ENCODE data around the gene LGR6.
A peak's percentile ranks its signal among the peaks of the same experiment; 100 is the strongest.
"Not testable (repeated sequence)": the region's sequence is repeated elsewhere in the genome, so short reads cannot be mapped to it uniquely, and the experiment has no call there.

The LGR6 gene

DNA sequence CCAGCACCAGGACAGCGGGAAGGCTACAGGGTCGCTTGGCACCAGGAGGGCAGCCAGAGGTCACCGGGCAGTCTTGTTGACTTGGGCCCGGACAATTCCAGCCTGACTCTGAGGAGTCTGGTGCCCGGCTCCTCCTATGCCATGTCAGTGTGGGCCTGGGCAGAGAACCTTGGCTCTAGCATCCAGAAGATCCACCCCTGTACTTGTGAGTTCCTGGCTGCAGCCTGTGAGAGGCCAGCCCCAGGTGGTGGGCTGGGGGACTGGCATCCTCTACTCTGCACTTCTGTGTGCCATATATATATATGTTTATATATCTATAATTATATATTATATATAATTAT lies 21.6 kb upstream of the LGR6 start:
- Mint-ChIP-seq H3K9me3 (no peaks in the 10 kb centered on the region), H3K4me1 (no peaks in the 10 kb centered on the region), H3K27ac (ENCODE audit: low read depth) (no peak overlapping the region), H3K4me3 (no peak overlapping the region), H3K27me3 (no peaks in the 10 kb centered on the region), H3K36me3 (ENCODE audit: insufficient read depth) (no peaks in the 10 kb centered on the region)
- no peak for DNase-seq (ENCODE audit: low spot score in 2 of 2)
- ATAC-seq (replicated peaks; ENCODE audit: extremely low read depth, poor library complexity, severe bottlenecking): no peak

DNA sequence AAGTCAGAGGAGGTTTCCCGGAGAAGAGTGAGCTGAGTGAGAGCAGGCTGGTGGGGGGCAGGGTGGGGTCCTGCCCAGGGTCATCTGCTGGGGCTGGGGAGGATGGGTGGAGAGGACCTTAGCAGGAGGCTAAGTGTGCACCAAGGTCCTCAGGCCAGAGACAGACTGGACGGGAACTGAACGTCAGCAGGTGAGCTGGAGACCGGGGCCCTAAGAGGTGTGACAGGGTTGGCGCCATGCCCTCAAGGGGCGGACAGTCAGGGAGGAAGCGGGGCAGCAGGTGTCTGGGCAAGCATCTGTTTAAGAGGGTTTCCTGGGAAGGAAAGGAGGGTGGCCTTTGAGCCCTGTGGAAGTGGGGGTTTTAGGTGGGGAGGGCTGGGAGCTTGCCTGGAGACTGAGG lies 19.6 kb upstream of the LGR6 start:
- Mint-ChIP-seq H3K4me3 (no peak overlapping the region), H3K36me3 (ENCODE audit: insufficient read depth) (no peaks in the 10 kb centered on the region), H3K4me1 (no peaks in the 10 kb centered on the region), H3K9me3 (no peaks in the 10 kb centered on the region), H3K27ac (ENCODE audit: low read depth) (no peak overlapping the region), H3K27me3 (no peaks in the 10 kb centered on the region)
- ATAC-seq (replicated peaks; ENCODE audit: extremely low read depth, poor library complexity, severe bottlenecking) (no peak), DNase-seq (ENCODE audit: low spot score in 2 of 2) (no peak)

DNA sequence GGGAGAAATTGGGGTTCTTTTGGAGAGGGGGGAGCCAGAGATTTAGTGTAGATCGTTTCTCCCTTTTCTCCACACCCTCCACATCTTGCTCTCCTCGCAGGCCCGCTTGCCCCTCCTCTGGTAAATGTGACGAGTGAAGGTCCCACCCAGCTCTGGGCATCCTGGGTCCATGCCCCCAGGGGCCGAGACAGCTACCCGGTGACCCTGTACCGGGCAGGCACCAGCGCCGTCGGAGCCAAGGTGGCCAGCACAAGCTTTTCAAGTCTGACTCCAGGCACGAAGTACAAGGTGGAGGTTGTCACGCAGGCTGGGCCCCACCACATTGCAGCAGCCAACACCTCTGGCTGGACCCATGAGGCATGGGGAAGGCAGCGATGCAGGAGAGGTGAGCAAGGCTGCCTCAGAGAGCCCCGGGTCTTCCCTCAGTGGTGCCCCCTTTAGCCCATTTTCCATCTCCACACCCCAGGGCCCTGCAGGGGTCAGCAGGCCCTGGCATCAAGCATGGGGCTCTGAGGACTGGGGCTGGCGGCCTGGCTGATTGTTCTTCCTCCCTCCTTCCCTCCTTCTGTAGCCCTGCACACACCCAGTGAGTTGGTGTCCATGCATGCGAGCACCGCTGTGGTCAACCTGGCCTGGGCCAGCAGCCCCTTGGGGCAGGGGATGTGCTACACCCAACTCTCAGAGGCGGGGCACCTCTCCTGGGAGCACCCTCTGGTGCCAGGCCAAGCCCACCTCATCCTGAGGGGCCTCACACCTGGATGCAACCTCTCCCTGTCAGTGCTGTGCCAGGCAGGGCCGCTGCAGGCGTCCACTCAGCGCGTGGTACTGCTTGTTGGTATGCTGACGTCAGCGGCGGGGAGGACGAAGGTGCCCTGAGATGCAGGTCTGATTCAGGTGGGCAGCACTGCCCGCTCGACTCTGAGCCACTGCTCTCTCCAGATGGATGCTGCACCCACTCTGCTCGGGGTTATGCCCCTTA lies 16.4 kb upstream of the LGR6 start:
- no peak for DNase-seq (ENCODE audit: low spot score in 2 of 2)
- H3K36me3 Mint-ChIP-seq (ENCODE audit: insufficient read depth): no peaks in the 10 kb centered on the region

DNA sequence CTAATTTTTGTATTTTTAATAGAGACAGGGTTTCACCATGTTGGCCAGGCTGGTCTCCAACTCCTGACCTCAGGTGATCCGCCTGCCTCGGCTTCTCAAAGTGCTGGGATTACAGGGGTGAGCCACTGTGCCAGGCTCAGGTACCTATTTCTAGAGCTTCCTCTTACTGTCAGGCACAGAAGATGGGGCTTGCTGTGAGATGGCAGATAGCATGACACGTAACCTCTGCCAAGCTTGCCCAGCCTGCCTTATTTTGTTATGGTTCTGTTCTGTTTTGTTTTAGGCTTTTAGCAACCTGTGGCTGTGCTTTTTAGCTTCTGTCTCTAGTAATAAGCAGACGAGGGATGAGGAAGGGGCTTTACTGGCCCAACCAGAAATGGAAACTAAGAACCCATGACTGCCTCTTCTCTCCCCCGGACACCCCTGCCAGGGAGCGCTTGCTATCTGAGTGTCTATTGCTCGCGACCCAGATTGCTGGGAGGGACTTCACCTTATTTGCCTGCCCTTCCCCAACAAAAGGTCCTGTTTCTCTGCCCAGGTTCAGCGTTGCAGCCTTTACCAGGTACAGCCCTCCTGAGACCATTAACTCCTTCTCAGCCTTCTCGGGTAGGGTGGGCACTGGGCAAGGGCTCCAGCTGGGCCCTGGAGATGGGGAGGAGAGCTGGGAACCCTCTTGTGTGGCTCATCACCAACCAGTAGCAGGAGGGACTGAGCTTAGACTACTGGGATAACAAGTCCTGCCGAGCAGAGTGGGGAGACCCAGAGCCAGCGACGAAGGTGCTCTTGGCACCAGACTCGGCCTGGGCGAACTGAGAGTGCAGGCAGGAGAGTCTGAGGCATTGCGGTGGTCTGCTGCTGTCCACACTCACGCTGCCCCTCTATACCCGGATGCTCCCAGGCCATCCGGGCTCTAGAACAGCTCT lies 13.5 kb upstream of the LGR6 start:
- no peak for DNase-seq (ENCODE audit: low spot score in 2 of 2)
- Mint-ChIP-seq H3K27me3 (no peaks in the 10 kb centered on the region), H3K4me1 (peaks cover 15% of the 10 kb centered on the region), H3K27ac (ENCODE audit: low read depth) (no peak overlapping the region), H3K9me3 (no peaks in the 10 kb centered on the region), H3K4me3 (no peak overlapping the region), H3K36me3 (ENCODE audit: insufficient read depth) (peaks cover 2% of the 10 kb centered on the region)
- no peak for ATAC-seq (replicated peaks; ENCODE audit: extremely low read depth, poor library complexity, severe bottlenecking)

More for the DNA sequence above, 16.4 kb upstream of the LGR6 start:
- Mint-ChIP-seq H3K27me3 (no peaks in the 10 kb centered on the region), H3K4me1 (no peaks in the 10 kb centered on the region), H3K9me3 (no peaks in the 10 kb centered on the region), H3K27ac (ENCODE audit: low read depth) (no peak overlapping the region), H3K4me3 (no peak overlapping the region)
- no peak for ATAC-seq (replicated peaks; ENCODE audit: extremely low read depth, poor library complexity, severe bottlenecking)

DNA sequence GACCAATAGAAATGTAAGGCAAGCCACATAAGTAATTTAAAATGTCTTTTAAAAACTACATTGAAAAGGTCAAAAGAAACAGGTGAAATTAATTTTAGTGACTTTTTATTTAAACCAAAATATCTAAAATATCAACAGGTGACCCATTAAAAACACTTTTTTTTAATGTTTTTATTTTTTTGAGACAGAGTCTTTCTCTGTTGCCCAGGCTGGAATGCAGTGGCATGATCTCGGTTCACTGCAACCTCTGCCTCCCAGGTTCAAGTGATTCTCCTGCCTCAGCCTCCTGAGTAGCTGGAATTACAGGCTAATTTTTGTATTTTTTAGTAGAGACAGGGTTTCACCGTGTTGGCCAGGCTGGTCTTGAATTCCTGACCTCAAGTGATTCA lies 12.9 kb upstream of the LGR6 start:
- H3K4me1 Mint-ChIP-seq: peaks cover 15% of the 10 kb centered on the region
- not testable (repeated sequence) for H3K27ac Mint-ChIP-seq (ENCODE audit: low read depth); DNase-seq (ENCODE audit: low spot score in 2 of 2); H3K9me3 Mint-ChIP-seq; H3K4me3 Mint-ChIP-seq; ATAC-seq (replicated peaks; ENCODE audit: extremely low read depth, poor library complexity, severe bottlenecking); H3K36me3 Mint-ChIP-seq (ENCODE audit: insufficient read depth); H3K27me3 Mint-ChIP-seq

DNA sequence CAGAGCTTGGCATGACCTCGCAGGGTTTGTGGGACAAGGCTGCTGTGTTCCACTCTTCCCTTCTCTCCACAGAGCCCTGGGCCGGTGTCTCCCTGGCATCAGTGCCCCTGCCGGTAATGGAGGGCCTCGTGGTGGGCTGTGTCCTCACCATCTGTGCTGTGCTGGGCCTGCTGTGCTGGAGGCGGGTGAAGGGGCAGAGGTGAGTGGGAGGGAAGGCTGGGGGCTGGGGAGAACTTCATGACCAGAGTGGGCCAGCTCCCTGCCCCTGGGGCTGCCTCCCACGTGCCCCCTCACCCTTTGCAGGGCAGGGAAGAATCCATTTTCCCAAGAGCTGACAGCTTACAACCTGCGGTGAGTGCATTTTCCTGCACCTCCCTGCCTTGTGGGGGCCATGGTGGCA lies 12.0 kb upstream of the LGR6 start:
- peaks cover 2% of the 10 kb centered on the region for H3K36me3 Mint-ChIP-seq (ENCODE audit: insufficient read depth)
- no peaks in the 10 kb centered on the region for H3K27me3 Mint-ChIP-seq
- peaks cover 15% of the 10 kb centered on the region for H3K4me1 Mint-ChIP-seq
- H3K9me3 Mint-ChIP-seq: no peaks in the 10 kb centered on the region
- no peak overlapping the region for H3K27ac Mint-ChIP-seq (ENCODE audit: low read depth)
- no peak overlapping the region for H3K4me3 Mint-ChIP-seq
- ATAC-seq (replicated peaks; ENCODE audit: extremely low read depth, poor library complexity, severe bottlenecking) (no peak), DNase-seq (ENCODE audit: low spot score in 2 of 2) (no peak)

DNA sequence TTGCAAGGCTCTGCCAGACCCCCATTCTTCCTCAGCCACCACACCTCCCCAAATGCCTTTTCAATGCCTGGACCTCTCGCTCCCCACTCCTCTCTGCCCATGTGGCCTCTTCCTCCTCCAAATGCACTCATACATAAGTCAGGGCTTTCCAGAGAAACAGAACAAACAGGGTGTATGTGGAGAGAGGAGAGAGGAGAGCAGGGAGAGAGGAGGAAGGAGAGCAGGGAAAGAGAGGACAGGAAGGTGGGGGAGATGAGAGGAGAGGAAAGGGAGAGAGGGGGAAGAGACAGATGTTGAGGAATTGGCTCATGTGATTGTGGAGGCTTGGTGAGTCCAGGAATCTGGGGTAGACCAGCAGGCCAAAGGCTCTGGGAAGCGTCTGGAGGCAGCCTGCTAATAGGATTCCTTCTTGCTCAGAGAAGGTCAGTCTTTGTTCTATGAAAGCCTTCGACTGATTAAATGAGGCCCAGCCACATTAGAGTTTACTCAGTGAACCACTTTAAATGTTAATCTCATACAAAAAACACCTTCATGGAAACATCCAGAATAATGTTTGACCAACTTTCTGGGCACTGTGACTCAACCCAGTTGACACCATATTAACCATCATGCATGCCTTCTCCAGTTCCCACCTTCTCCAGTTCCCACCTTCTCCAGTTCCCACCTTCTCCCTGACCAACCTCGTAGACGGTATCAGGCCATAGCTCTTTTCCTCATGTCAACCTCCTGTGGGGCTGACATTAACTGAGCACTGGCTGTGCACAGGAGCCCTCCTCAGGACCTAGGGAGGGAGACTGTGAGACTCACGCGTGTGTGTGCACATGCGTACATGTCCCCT lies 11.3 kb upstream of the LGR6 start:
- ATAC-seq (replicated peaks; ENCODE audit: extremely low read depth, poor library complexity, severe bottlenecking) (no peak), DNase-seq (ENCODE audit: low spot score in 2 of 2) (no peak)
- H3K9me3 Mint-ChIP-seq: no peaks in the 10 kb centered on the region
- H3K27ac Mint-ChIP-seq (ENCODE audit: low read depth): no peak overlapping the region
- peaks cover 2% of the 10 kb centered on the region for H3K36me3 Mint-ChIP-seq (ENCODE audit: insufficient read depth)
- peaks cover 15% of the 10 kb centered on the region for H3K4me1 Mint-ChIP-seq
- H3K27me3 Mint-ChIP-seq: no peaks in the 10 kb centered on the region
- no peak overlapping the region for H3K4me3 Mint-ChIP-seq

DNA sequence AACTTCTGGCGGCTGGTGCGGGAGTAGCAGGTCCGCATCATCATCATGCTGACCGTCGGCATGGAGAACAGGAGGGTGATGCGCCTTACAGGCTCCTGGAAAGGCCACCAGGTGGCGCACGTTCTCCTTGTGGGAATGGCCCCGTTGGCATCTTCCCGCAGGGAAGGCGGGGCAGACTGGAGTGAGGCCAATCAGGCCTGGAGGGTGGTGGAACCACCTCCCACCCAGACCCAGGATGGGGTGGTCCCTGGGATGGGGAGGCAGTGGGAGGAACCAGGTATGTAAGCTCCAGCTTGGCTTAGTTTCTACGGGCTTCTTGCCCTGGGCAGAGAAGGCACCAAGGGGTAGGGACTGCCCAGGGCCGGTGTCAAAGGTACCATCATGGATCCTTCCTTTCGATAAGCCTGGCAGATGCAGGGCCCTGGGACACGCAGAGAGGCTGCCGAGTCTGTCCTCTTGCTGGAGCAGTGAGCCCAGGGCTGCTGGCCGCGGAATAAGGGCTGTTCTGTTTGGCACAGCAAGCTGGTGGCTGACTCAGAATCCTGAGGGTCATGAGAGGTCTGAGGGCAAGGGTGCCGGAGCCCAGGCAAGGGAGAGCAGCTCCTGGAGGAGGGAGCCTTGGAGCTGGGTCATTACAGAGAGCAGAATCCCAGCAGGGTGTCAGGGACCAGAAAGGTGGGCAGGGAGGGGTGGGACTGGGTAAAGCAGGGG lies 8.7 kb upstream of the LGR6 start:
- H3K9me3 Mint-ChIP-seq: no peaks in the 10 kb centered on the region
- H3K27me3 Mint-ChIP-seq: no peaks in the 10 kb centered on the region
- DNase-seq (ENCODE audit: low spot score in 2 of 2): peak; percentile 39 to 51
- peaks cover 2% of the 10 kb centered on the region for H3K36me3 Mint-ChIP-seq (ENCODE audit: insufficient read depth)
- H3K27ac Mint-ChIP-seq (ENCODE audit: low read depth): no peak overlapping the region
- peaks cover 21% of the 10 kb centered on the region for H3K4me1 Mint-ChIP-seq
- H3K4me3 Mint-ChIP-seq: no peak overlapping the region
- ATAC-seq (replicated peaks; ENCODE audit: extremely low read depth, poor library complexity, severe bottlenecking): no peak

DNA sequence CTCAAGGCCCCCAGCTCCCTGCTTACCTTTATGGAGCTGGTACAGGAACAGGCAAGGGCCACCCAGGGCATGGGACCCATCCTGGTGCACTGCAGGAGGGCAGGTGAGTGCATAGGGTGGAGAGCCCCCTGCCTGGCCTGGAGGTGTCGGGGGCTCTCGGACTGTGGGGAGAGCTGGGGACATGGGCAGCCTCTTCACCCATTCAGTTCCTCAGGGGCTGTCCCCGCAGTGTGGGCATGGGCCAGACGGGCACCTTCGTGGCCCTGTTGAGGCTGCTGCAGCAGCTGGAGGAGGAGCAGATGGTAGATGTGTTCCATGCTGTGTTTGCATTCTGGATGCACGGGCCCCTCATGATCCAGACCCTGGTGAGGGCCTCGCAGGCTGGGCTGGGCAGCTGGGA lies 7.3 kb upstream of the LGR6 start:
- DNase-seq (ENCODE audit: low spot score in 2 of 2): no peak
- peaks cover 21% of the 10 kb centered on the region for H3K4me1 Mint-ChIP-seq
- no peak overlapping the region for H3K27ac Mint-ChIP-seq (ENCODE audit: low read depth)
- H3K27me3 Mint-ChIP-seq: no peaks in the 10 kb centered on the region
- no peaks in the 10 kb centered on the region for H3K9me3 Mint-ChIP-seq
- peaks cover 2% of the 10 kb centered on the region for H3K36me3 Mint-ChIP-seq (ENCODE audit: insufficient read depth)
- no peak overlapping the region for H3K4me3 Mint-ChIP-seq
- ATAC-seq (replicated peaks; ENCODE audit: extremely low read depth, poor library complexity, severe bottlenecking): no peak

DNA sequence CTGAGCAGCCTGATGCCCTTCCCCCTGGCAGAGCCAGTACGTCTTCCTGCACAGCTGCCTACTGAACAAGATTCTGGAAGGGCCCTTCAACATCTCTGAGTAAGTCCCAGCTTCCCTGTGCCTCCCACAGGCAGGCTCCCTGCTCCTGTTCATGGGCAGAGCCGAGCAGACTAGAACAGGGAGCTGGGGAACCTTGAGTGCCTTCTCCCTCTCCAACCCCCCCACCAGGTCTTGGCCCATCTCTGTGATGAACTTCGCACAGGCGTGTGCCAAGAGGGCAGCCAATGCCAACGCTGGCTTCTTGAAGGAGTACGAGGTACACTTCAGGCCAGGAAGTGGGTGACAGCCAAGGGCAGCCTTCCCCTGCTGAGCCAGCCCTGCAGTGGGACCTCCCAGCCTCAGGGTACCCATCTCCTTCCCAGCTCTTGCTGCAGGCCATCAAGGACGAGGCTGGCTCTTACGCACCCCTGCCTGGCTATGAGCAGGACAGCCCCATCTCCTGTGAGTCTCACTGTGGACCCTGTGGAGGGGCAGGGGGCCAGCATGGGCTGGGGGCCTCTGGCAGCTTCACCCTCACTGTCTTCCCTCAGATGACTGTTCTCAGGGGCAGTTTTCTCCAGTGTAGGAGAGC lies 6.4 kb upstream of the LGR6 start:
- no peak for ATAC-seq (replicated peaks; ENCODE audit: extremely low read depth, poor library complexity, severe bottlenecking)
- no peaks in the 10 kb centered on the region for H3K9me3 Mint-ChIP-seq
- peaks cover 21% of the 10 kb centered on the region for H3K4me1 Mint-ChIP-seq

DNA sequence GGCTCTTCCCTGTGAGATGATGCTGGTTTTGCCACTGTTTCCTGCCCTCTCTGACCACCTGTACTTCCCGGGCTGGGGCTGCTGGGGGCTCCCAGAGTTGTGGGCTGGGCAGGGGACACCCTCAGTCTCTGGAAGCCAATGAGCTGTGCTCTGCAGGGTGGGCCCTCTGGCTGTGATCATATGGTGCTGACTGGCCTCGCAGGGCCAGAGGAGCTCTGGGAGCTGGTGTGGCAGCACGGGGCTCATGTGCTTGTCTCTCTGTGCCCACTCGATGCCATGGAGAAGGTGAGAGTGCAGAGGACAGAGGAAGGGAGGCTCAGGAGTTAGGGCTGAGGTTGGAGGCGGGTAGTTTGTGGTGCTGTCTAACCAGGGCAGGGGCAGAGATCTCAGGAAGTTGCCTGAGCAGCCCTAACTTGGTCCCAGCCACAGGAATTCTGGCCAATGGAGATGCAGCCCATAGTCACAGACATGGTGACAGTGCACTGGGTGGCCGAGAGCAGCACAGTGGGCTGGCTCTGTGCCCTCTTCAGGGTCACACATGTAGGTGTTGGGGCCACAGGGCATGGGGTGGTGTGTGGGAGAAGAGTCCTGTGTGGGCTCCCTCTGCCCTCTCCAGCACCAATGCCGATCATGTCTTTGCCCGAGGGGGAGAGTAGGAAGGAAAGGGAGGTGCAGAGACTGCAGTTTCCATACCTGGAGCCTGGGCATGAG lies 5.7 kb upstream of the LGR6 start:
- H3K9me3 Mint-ChIP-seq: no peaks in the 10 kb centered on the region
- no peaks in the 10 kb centered on the region for H3K27me3 Mint-ChIP-seq
- peaks cover 26% of the 10 kb centered on the region for H3K4me1 Mint-ChIP-seq
- H3K27ac Mint-ChIP-seq (ENCODE audit: low read depth): no peak overlapping the region
- peaks cover 2% of the 10 kb centered on the region for H3K36me3 Mint-ChIP-seq (ENCODE audit: insufficient read depth)
- no peak for DNase-seq (ENCODE audit: low spot score in 2 of 2)
- H3K4me3 Mint-ChIP-seq: no peak overlapping the region
- ATAC-seq (replicated peaks; ENCODE audit: extremely low read depth, poor library complexity, severe bottlenecking): no peak

More for the DNA sequence above, 6.4 kb upstream of the LGR6 start:
- no peak overlapping the region for H3K27ac Mint-ChIP-seq (ENCODE audit: low read depth)
- no peak overlapping the region for H3K4me3 Mint-ChIP-seq
- H3K36me3 Mint-ChIP-seq (ENCODE audit: insufficient read depth): peaks cover 2% of the 10 kb centered on the region
- H3K27me3 Mint-ChIP-seq: no peaks in the 10 kb centered on the region
- DNase-seq (ENCODE audit: low spot score in 2 of 2): no peak

Data from central memory CD8-positive, alpha-beta T cell (primary cell).